Rectal smooth muscle tissue (tissue), 1 donor: ENCODE measurements around the gene MICAL3.

Source experiments
- H3K27ac ChIP-seq: one replicate; pipeline ENCODE4 v1.7.0; 2013; ENCODE audit warnings: low read depth, low read length, inconsistent platforms
- H3K27me3 ChIP-seq: one replicate; pipeline ENCODE4 v1.7.0; 2013; ENCODE audit warnings: low read length; ENCODE audit not compliant: control insufficient read depth, insufficient read depth
- H3K36me3 ChIP-seq: one replicate; pipeline ENCODE4 v1.7.0; 2013; ENCODE audit warnings: low read length; ENCODE audit not compliant: control insufficient read depth, insufficient read depth
- H3K4me1 ChIP-seq: one replicate; pipeline ENCODE4 v1.7.0; 2013; ENCODE audit warnings: low read length; ENCODE audit not compliant: control insufficient read depth, insufficient read depth
- H3K4me3 ChIP-seq: one replicate; pipeline ENCODE4 v1.7.0; 2013; ENCODE audit warnings: low read length
- H3K9ac ChIP-seq: one replicate; pipeline ENCODE4 v1.7.0; 2013; ENCODE audit warnings: low read length

Gene MICAL3

DNA sequence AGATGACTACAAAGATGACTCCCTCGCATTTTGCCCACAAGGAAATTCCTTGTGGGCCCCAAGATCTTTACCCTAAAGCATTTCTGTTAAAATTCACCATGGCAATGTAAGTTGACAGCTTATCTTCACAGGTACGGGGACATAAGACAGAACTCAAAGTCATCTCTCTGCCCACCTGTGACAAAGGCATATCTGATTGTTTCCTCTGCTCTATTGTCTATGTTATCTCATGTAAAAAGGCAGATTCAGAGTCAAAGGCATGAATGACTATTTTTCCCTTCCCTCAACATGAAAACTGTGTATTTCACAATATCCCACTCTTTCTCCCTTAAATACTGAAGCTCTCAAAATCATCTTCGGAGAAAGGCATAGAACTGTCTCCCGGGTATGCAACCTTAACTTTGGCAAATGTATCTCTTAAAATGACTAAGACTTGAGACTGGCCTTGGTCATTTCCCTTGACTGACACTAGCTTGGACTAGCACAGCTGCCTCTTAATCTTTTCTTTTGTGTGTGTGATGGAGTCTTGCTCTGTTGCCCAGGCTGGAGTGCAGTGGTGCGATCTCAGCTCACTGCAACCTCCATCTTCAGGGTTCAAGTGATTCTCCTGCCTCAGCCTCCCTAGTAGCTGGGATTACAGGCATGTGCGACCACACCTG, 103.2 kb downstream of the MICAL3 start:
- Histone ChIP-seq H3K36me3 (no peaks in the 10 kb centered on the region), H3K27me3 (no peaks in the 10 kb centered on the region), H3K27ac (no peak overlapping the region), H3K9ac (no peak overlapping the region), H3K4me1 (peaks cover 32% of the 10 kb centered on the region), H3K4me3 (no peak overlapping the region)

DNA sequence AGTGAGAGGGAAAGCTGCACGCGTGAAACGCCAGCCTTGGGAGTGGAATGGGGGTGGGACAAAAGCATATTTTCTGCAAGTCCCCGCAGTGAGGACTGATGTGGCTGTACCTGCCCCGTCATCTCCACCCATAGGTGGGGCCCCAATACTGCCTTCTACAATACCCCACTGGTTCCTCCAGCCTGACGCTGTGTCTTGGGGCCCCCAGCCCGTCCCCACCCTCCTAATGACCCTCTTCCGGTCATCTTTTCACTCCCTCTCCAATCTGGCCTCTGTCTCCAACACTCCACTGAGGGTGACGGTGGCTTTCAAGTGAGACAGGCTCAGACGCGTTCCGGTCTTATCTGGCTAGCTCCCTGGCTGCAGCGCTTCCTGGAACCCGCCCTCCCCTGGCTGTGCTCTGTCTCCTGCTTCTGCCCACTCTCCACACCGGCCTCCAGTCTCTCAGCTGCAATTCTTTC, 104.2 kb downstream of the MICAL3 start:
- Histone ChIP-seq H3K4me3 (peak overlapping the region; percentile 40), H3K27ac (no peak overlapping the region), H3K9ac (peak overlapping the region; percentile 24), H3K27me3 (no peaks in the 10 kb centered on the region), H3K4me1 (peaks cover 29% of the 10 kb centered on the region), H3K36me3 (no peaks in the 10 kb centered on the region)

DNA sequence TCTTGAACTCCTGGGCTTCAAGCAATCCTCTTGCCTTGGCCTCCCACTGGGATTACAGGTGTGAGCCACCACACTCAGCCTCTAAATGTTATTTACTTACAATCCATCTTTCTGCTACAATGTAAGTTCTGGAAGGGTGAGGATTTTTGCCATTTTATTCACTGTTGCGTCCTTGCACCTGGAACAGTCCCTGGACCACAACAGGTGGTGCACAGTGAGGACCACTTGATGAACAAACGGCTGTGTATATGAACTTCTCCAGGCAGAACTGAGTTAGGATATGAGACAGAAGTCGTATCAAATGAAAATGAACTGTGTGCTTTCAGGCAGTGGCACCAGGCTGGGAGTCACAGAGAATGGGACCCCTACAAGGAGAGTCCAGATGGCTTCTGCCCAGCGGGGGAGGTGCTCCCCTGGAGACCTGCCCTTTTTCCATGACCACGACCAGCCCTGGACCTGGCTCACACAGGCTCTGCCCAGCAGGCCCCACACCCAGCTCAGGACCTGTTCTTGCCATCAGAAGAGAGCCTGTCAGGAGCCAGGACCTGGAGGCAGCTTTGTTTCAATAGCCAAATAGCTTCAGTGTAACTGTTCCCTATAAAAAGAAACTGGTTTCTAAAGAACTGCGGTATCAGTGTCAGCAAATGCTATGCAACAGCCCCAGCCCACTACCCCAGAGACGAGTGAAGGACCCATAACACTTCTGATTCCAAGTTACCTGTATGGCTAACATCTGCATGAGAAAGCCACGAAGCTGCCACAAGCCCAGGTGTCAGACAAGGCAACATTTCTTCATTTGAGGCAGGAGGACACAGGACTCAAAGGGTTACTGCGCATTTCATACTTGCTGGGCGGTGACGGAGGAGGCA, 104.9 kb downstream of the MICAL3 start:
- H3K27ac ChIP-seq, result no peak overlapping the region
- peak overlapping the region; percentile 40 for H3K4me3 ChIP-seq
- peaks cover 25% of the 10 kb centered on the region for H3K4me1 ChIP-seq
- H3K27me3 ChIP-seq, result no peaks in the 10 kb centered on the region
- no peaks in the 10 kb centered on the region for H3K36me3 ChIP-seq
- H3K9ac ChIP-seq, result peak overlapping the region; percentile 24

DNA sequence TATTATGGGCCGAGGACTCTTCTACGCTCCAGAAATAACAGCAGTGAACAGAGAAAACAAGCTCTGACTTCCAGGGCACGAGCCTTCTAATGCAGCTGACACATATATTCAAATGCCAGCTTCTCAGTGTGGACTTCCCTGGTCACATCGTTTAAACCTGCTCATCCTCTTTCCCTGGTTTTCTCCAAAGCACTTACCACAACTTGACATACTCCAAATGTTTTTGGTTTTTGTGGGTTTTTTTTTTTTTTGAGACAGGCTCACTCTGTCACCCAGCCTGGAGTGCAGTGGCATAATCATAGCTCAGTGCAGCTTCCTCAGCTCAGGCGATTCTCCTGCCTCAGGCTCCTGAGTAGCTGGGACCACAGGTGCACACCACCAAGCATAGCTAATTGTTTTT, 105.5 kb downstream of the MICAL3 start:
- peaks cover 31% of the 10 kb centered on the region for H3K4me1 ChIP-seq

DNA sequence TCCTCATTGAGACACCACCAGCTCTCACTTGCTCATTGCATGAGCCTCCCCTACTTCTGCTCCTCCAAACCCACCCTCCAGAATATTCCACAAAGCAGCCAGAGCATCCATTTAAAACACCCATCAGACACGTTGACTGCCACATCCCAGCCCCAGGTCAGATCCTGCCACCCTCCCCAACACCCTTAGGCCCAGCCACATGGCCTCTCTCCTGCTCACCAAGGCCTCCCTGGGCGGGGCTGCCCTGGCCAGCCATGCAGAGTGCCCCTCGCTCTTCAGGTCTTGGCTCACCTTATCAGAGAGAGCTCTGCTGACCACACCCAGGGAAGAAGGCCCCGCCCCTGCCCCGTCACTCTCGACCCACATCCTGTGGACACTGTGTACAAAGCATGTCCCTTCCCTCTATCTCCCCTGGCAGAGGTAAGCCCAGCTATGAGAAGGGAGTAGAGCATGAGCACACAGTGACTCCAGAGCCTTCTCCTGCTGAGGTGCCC, 106.8 kb downstream of the MICAL3 start:
- H3K27me3 ChIP-seq, result no peaks in the 10 kb centered on the region
- H3K36me3 ChIP-seq, result no peaks in the 10 kb centered on the region
- peaks cover 28% of the 10 kb centered on the region for H3K4me1 ChIP-seq
- H3K27ac ChIP-seq, result no peak overlapping the region
- no peak overlapping the region for H3K4me3 ChIP-seq
- no peak overlapping the region for H3K9ac ChIP-seq

More for the DNA sequence above, 105.5 kb downstream of the MICAL3 start:
- no peak overlapping the region for H3K4me3 ChIP-seq
- no peak overlapping the region for H3K27ac ChIP-seq
- no peaks in the 10 kb centered on the region for H3K27me3 ChIP-seq
- H3K36me3 ChIP-seq, result no peaks in the 10 kb centered on the region
- no peak overlapping the region for H3K9ac ChIP-seq

DNA sequence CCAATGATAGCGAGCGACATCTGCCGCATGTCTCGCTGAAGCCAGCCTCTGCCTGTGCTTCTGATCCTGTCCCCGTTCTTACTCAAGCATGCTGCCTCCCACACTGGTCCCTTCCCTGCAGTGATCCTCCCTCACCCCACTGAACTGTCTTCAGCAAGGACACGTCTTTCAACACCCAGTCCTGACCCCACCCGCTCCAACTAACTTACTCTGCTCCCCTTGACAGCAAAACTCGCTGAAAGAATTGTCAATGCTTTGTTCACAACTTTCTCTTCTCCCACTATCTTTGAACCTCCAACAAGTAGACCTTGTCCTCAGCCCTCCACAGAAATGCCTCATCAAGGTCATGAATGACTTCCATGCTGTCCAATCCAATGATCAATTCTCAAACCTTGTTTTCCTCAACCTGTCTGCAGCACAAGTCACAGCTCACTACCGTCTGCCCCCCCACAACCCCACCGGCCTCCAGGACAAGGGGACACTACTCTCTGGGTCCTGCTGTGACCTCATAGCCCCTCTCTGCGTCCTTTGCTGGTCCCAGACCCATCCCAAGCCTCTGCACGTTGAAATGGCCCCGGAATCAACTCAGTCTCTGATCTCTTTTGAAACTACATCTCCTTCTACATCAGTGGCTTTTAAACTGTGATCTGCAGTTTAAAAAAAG, 108.0 kb downstream of the MICAL3 start:
- Histone ChIP-seq H3K9ac (no peak overlapping the region), H3K4me1 (peaks cover 32% of the 10 kb centered on the region), H3K27ac (no peak overlapping the region), H3K36me3 (no peaks in the 10 kb centered on the region), H3K27me3 (no peaks in the 10 kb centered on the region), H3K4me3 (no peak overlapping the region)

DNA sequence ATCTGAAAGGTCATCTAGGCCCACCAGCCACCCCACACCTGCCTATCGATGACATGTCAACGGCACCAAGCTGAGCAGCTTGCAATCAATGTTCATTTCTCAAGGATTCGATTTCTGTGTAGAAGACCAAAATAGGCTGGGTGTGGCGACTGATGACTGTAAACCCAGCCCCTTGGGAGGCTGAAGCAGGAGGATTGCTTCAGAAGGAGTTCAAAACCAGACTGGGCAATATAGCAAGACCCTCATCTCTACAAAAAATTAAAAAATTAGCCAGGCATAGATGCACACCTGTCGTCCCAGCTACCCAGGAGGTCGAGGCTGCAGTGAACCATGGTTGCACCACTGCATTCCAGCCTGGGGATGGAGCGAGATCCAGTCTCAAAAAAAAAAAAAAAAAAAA, 108.7 kb downstream of the MICAL3 start:
- Histone ChIP-seq H3K27me3 (no peaks in the 10 kb centered on the region), H3K9ac (no peak overlapping the region), H3K36me3 (no peaks in the 10 kb centered on the region), H3K4me1 (peaks cover 36% of the 10 kb centered on the region), H3K4me3 (no peak overlapping the region), H3K27ac (no peak overlapping the region)

DNA sequence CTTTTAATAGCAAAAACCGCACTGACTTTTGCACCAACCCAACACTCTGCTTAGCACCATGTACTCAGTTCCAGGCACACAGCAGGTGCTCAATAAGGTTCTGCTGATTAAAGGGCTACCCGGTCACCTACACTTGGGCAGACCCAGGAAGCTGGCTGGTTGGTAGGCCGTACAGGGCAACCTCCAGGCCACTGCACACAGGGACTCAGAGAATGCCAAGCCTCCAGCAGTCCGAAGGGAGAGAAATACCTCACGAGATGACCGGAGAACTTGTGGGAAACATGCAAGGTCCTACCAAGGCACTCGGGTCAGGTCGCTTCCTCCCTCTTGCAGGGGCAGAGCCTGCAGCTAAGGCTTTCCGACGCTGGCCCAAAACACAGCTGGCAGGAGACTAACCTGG, 109.2 kb downstream of the MICAL3 start:
- Histone ChIP-seq H3K4me3 (no peak overlapping the region), H3K27me3 (no peaks in the 10 kb centered on the region), H3K27ac (no peak overlapping the region), H3K9ac (no peak overlapping the region), H3K4me1 (peaks cover 36% of the 10 kb centered on the region), H3K36me3 (no peaks in the 10 kb centered on the region)

DNA sequence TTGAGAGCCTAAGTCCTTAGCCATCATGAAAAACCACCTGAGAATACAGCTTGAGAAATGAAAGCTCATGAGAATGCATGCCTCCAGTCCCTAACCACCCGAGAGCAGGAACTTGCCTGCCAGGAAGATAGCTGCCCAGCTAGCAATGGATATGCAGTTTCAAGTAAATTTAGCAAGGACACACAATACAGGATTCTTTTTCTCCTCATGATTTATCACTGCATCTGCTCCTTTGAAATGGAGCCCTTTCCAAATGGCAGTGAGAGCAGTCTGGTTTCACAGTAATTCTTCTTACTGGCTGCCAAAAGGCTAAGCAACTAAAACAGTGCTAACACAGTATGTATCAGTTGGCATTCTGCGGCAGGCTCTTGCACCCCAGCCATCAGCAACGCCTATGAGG, 109.9 kb downstream of the MICAL3 start:
- H3K36me3 ChIP-seq, result no peaks in the 10 kb centered on the region
- no peaks in the 10 kb centered on the region for H3K27me3 ChIP-seq
- H3K4me3 ChIP-seq, result no peak overlapping the region
- peaks cover 38% of the 10 kb centered on the region for H3K4me1 ChIP-seq
- no peak overlapping the region for H3K9ac ChIP-seq
- no peak overlapping the region for H3K27ac ChIP-seq

DNA sequence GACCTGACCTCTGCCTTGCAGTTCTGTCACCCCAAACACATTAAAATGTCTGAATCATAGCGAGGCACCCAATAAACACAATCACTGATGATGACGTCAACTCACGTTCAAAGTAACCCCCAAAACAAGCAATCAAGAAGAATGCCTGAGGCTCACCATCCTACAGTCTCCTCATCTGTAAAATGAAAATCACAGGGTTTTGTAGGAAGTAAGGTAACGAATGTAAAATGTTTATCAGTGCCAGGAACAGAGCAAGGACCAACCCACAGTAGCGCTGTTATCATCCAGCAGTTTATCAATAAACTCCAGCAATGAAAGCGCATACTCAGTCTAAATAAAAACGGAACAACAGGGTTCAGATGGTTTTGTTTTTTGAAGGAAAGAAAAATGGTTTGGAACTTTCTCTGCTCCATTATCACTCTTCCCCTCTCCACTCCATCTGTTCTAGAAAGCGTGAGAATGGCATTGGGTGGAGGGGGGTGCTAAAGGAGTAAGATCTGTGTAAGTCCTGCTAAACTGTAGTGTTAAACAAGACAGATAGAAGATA, 110.5 kb downstream of the MICAL3 start:
- peak overlapping the region; percentile 15 for H3K27ac ChIP-seq
- peaks cover 40% of the 10 kb centered on the region for H3K4me1 ChIP-seq

DNA sequence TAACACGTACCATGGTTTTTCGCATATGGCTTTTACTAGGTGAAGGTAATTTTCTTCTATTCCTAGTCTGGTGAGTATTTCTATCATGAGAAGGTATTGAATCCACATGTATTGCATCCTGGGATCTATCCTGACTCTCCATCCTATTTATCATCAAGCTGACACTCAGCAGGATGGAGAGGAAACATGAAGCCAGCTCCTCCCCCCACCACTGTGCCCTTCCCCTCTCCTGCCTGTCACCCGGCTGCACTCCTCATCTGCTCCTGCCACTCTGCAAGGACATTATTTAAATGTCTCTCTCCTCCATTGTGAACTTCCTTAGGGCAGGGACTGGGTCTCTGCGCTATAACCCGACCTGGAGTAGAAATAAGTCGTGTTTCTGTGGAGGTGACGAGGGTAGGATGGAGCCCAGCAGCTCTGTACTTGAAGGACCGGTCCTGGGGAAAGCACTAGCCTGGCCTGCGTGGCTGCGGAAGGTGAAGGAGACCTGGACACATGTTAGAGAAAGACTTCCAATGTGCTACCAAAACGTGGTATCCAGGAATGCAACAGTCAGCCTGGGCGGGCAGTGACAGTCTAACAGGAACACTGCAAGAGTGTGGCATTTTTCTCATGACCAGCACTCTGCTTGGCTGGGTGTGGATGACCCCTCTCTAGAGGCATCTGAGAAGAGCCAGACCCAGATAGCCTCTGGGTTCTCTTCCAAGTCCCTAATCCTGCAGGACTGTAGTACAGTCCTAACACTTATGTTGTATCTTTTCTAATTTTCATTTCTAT, 111.2 kb downstream of the MICAL3 start:
- no peak overlapping the region for H3K4me3 ChIP-seq
- no peaks in the 10 kb centered on the region for H3K27me3 ChIP-seq
- peaks cover 40% of the 10 kb centered on the region for H3K4me1 ChIP-seq
- H3K27ac ChIP-seq, result peak overlapping the region; percentile 15
- no peak overlapping the region for H3K9ac ChIP-seq
- H3K36me3 ChIP-seq, result no peaks in the 10 kb centered on the region

More for the DNA sequence above, 110.5 kb downstream of the MICAL3 start:
- H3K9ac ChIP-seq, result no peak overlapping the region
- no peak overlapping the region for H3K4me3 ChIP-seq
- no peaks in the 10 kb centered on the region for H3K36me3 ChIP-seq
- H3K27me3 ChIP-seq, result no peaks in the 10 kb centered on the region
